Measurements from ENCODE around the gene MMP23B. TPM values are rescaled to one million over a fixed set of nuclear protein-coding genes. Genes with fewer than 3 reads are reported as not detected.
"Not testable (repeated sequence)": the region's sequence is repeated elsewhere in the genome, so short reads cannot be mapped to it uniquely, and the experiment has no call there.

MMP23B gene
- total RNA-seq, 4 donors from 2014 or later = 10.0 to 97.3 (median 43.7) TPM

DNA sequence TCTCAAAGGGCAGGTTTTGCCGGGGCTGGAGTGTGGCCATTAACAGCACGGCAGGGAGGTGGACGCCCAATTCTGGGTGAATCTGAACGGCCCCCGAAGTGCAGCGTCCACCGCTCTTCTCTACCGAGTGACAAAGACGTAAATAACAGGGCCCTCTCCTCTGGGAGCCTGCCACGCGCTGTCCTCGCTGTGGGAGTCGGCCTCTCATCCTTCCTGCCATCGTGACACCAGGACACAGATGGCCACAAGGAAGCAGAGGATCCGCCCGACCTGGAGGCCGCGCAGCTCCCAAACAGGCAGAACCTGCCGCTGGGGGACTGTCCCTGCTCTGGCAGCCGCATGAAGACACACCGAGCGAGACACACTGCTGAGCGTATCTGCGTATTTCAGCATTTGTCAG is 38.9 kb downstream of the MMP23B start:
- intact Hi-C loops (cut with DNase I; ENCODE audit: low total_unique reads) = no loop called here
- DNase-seq = no peak
- Histone ChIP-seq H3K27me3 (no peaks in the 10 kb centered on the region), H3K4me3 (no peak overlapping the region), H3K27ac (no peak overlapping the region), H3K9me3 (no peaks in the 10 kb centered on the region), H3K4me1 (no peaks in the 10 kb centered on the region), H3K36me3 (no peaks in the 10 kb centered on the region)
- TF ChIP-seq, protein P1, sequence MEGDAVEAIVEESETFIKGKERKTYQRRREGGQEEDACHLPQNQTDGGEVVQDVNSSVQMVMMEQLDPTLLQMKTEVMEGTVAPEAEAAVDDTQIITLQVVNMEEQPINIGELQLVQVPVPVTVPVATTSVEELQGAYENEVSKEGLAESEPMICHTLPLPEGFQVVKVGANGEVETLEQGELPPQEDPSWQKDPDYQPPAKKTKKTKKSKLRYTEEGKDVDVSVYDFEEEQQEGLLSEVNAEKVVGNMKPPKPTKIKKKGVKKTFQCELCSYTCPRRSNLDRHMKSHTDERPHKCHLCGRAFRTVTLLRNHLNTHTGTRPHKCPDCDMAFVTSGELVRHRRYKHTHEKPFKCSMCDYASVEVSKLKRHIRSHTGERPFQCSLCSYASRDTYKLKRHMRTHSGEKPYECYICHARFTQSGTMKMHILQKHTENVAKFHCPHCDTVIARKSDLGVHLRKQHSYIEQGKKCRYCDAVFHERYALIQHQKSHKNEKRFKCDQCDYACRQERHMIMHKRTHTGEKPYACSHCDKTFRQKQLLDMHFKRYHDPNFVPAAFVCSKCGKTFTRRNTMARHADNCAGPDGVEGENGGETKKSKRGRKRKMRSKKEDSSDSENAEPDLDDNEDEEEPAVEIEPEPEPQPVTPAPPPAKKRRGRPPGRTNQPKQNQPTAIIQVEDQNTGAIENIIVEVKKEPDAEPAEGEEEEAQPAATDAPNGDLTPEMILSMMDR (IDR thresholded peaks at IDR 0.05) = no peak
- TF ChIP-seq POLR2A (IDR thresholded peaks at IDR 0.05) = no peak

DNA sequence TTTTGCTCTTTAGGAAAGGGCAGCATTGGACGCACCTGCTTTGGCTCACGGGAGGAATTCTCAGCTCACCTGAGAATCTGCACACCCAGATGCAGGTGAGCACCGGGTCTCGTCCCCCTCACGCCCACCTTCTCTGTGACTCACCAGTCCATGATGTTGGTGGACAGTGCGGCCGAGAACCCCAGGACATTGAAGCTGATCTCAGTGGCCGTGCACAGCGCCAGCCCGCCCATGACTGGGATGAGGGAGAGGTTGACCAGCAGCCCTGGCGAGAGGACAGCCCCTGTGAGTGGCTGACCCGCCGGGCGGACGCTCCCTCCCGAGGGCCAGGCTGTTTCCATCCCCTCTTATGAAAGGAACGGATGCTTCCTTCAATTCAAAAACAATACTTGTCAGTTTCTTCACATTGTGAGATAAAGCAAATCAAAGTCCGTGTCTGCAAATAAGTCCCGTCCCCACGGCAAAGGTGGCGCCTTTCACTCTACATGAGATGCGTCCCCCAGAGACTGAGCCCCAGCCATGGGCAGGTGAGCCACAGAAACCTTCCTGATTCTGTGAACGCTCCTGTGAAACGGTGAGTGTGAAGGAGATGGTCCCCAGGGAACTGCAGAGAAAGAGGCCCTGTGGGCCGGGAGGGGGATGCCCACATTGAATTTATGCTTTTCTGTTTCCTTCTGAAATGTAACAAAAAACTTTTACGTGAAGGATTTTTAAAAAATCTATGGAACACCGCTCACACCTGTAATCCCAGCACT is 39.6 kb downstream of the MMP23B start:
- H3K27me3 ChIP-seq = no peaks in the 10 kb centered on the region
- no peak for TF ChIP-seq POLR2A (IDR thresholded peaks at IDR 0.05)
- TF ChIP-seq, protein P1 (IDR thresholded peaks at IDR 0.05) = no peak
- no peak overlapping the region for H3K4me3 ChIP-seq
- H3K27ac ChIP-seq = no peak overlapping the region
- H3K36me3 ChIP-seq = no peaks in the 10 kb centered on the region
- no peaks in the 10 kb centered on the region for H3K9me3 ChIP-seq
- no peak for DNase-seq
- intact Hi-C loops (cut with DNase I; ENCODE audit: low total_unique reads) = no loop called here
- H3K4me1 ChIP-seq = no peaks in the 10 kb centered on the region

DNA sequence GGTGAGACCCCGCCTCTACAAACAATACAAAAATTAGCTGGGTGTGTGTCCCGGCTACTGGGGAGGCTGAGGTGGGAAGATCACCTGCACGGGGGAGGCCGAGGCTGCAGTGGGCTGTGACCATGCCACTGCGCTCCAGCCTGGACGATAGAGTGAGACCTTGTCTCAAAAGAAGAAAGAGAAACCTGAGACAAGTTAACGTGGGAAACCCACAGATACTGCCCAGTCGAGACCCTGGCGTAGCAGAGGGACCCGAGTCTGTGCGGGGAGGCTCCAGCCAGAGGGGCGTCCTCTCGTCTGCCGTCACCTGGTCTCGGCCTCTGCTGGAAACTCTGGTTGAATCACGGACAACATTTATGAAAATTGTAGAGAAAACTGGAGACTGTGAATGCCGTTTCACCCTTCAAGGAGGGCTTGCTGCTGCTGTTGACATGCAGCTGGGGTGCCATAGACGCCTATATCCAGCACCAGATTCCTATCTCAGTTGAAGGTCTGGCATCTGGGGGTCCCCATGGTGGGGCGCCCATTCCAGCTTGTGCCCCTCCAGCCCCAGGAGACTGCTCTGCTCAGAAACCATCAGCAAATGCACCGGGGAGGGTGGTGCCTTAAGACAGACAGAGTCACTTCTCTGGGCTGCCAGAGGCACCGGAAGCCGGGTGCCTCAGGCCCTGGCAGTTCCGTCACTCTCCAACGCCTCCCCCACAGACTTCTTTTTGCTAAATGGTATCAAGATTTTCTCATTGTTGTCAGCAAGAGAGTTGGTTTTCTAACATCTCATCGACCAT is 40.4 kb downstream of the MMP23B start:
- TF ChIP-seq POLR2A (IDR thresholded peaks at IDR 0.05) = no peak
- TF ChIP-seq, protein P1 (IDR thresholded peaks at IDR 0.05) = no peak
- no peaks in the 10 kb centered on the region for H3K9me3 ChIP-seq
- intact Hi-C loops (cut with DNase I; ENCODE audit: low total_unique reads) = no loop called here
- H3K4me3 ChIP-seq = no peak overlapping the region
- no peak overlapping the region for H3K27ac ChIP-seq
- DNase-seq = no peak
- no peaks in the 10 kb centered on the region for H3K36me3 ChIP-seq
- H3K4me1 ChIP-seq = no peaks in the 10 kb centered on the region
- no peaks in the 10 kb centered on the region for H3K27me3 ChIP-seq

DNA sequence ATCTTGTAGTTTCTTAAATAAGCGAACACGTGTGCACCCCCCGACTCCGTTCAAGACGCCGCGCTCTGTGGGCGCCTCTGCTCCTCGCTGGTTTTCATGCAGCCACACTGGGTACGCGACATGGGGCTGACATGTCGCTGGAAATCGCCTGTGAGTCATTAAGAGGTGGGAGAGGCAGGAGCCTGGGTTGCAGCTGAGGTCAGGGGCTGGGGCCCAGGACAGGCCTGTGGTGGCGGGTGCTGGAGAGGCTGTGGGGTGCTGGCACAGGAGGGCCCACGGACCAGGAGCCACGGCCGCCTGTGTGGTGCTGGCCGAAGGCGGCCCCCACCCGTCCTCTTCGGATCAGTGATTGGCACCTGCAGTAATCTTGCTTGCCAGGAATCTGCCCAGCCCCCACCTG is 42.8 kb downstream of the MMP23B start:
- intact Hi-C loops (cut with DNase I; ENCODE audit: low total_unique reads); H3K27ac ChIP-seq: not testable (repeated sequence)

DNA sequence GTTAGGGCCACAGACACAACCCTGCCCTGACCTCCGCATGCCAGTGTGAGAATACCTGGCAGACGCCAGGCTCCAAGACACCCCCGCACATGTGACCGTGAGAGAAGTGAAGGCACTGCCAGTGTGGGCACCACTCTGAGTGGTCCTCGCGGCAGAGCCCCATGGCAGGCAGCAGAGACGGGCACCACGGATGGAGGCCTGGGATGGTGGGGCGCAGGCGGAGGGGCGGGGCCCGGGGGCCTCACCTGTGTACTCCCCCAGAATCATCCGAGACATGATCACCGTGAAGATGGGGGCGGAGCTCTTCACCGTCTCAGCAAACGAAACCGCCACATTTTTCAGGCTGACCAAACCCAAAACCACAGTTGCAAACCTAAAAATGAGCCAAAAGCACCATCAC is 43.2 kb downstream of the MMP23B start:
- H3K9me3 ChIP-seq; H3K36me3 ChIP-seq; intact Hi-C loops (cut with DNase I; ENCODE audit: low total_unique reads); H3K4me1 ChIP-seq; H3K4me3 ChIP-seq; H3K27me3 ChIP-seq; H3K27ac ChIP-seq; DNase-seq: not testable (repeated sequence)

More for the DNA sequence above, 42.8 kb downstream of the MMP23B start:
- not testable (repeated sequence) for H3K9me3 ChIP-seq, H3K36me3 ChIP-seq, H3K4me3 ChIP-seq, H3K4me1 ChIP-seq, DNase-seq, H3K27me3 ChIP-seq

DNA sequence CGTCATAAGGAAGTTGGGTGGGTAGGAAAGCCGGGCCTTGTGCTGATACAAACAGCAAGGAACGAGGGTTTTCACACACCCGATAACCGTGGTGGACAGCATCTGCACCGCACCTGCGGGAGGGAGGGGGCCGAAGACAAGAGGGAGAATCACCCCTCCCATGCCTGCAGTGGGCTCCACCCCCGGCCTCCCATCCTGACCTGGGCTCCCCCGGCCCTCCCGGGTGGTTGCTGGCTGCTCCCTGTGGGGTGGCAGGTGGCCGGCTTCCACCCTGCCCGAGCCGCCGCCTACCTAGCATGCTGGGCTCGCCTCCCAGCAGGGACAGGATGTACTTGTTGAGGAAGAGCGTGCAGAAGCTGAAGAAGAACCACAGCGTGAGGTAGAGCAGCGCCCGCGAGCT is 44.1 kb downstream of the MMP23B start:
- intact Hi-C loops (cut with DNase I; ENCODE audit: low total_unique reads); DNase-seq; H3K27me3 ChIP-seq; H3K4me1 ChIP-seq; H3K27ac ChIP-seq; H3K9me3 ChIP-seq; H3K36me3 ChIP-seq; H3K4me3 ChIP-seq: not testable (repeated sequence)

All from uterus (tissue), 4 donors.